K562 (cell line): ENCODE data around the gene COPG2. TPM values are rescaled to one million over a fixed set of nuclear protein-coding genes. Genes with fewer than 3 reads are reported as not detected.
A peak's percentile ranks its signal among the peaks of the same experiment; 100 is the strongest.

Experiments used
- ARID3A ChIP-seq: IDR thresholded peaks from 2 replicates; pipeline ENCODE4 v1.6.1; 2012; ENCODE audit warnings: low read depth, low read length, improper control_type of control experiment, borderline replicate concordance
- CREB3 ChIP-seq: fragments of 450-650 bp; conservative IDR thresholded peaks from 2 replicates; pipeline ENCODE4 v1.6.1; 2016; ENCODE audit warnings: missing genetic modification characterization, low read depth, mild to moderate bottlenecking, missing compliant biosample characterization, moderate library complexity
- ELF1 ChIP-seq: fragments of 200-800 bp; sonication (Bioruptor generic); IDR thresholded peaks from 2 replicates; pipeline ENCODE4 v1.6.1; 2016; ENCODE audit warnings: missing genetic modification characterization, missing compliant biosample characterization
- ELF2 ChIP-seq: fragments of 250-450 bp; sonication (Bioruptor Pico); IDR thresholded peaks from 2 replicates; pipeline ENCODE4 v1.5.0; 2021; ENCODE audit warnings: mild to moderate bottlenecking
- HDAC2 ChIP-seq: fragments of 450-650 bp; IDR thresholded peaks from 2 replicates; pipeline ENCODE4 v1.6.1; 2016; ENCODE audit warnings: mild to moderate bottlenecking
- PPARD ChIP-seq: fragments of 250-450 bp; sonication (Bioruptor Pico); IDR thresholded peaks from 2 replicates; pipeline ENCODE4 v1.8.0; 2022; ENCODE audit warnings: inconsistent platforms, mild to moderate bottlenecking, moderate library complexity
- RCOR1 ChIP-seq, 2 experiments: IDR thresholded peaks; 2 replicates each; pipeline ENCODE4 v1.6.1; 2012; ENCODE audit warnings: low read depth in 2 of 2, low read length in 2 of 2, borderline replicate concordance in 1 of 2, improper control_type of control experiment in 1 of 2
- STAT5B ChIP-seq: fragments of 250-450 bp; sonication (Bioruptor Pico); IDR thresholded peaks from 2 replicates; pipeline ENCODE4 v1.8.0; 2021; ENCODE audit warnings: mild to moderate bottlenecking, inconsistent platforms
- ZNF584 ChIP-seq: fragments of 200-800 bp; sonication (Bioruptor generic); IDR thresholded peaks from 2 replicates; pipeline ENCODE4 v1.6.1; 2016; ENCODE audit warnings: low read depth, mild to moderate bottlenecking, missing genetic modification characterization, missing compliant biosample characterization
- ZSCAN32 ChIP-seq: fragments of 450-650 bp; formaldehyde crosslinking; IDR thresholded peaks from 2 replicates; pipeline ENCODE4 v1.4.0; 2020; ENCODE audit warnings: mild to moderate bottlenecking, moderate library complexity
- polyA plus RNA-seq, 8 experiments: library from polyadenylated mRNA; depleted of rRNA in 4 of 8; stranded (reverse) in 5 of 8; unstranded in 3 of 8; fragments of >200 nt; fragmentation: Nextera tagmentation in 2 of 8; fragmentation: Illumina TruSeq in 1 of 8; extraction: Ambion mirVana in 2 of 8; extraction: Trizol in 1 of 8; gene quantifications; 2 replicates each; pipeline versions ENCODE4 v1.2.1 to v1.2.3, GENCODE V29; 2011 to 2014; ENCODE audit warnings: inconsistent platforms in 1 of 8, missing spikeins in 1 of 8
- total RNA-seq, 7 experiments: library from RNA; depleted of rRNA in 6 of 7; stranded (reverse); fragments of >200 nt in 6 of 7; fragmentation: Illumina TruSeq in 2 of 7; extraction: Trizol in 2 of 7; gene quantifications; 2 replicates each; pipeline versions ENCODE4 v1.2.1 to v1.2.3, GENCODE V29; 2011 to 2021; ENCODE audit warnings: low replicate concordance in 1 of 7
- TF ChIP-seq, protein P1 (sequence below), 2 experiments: fragments of 450-650 bp; conservative IDR thresholded peaks; 2 replicates each; pipeline ENCODE4 v1.6.1; 2017; ENCODE audit warnings: mild to moderate bottlenecking in 2 of 2, moderate library complexity in 2 of 2
- TF ChIP-seq, protein P2 (sequence below): sonication (generic); formaldehyde crosslinking; IDR thresholded peaks from 2 replicates; pipeline ENCODE4 v1.8.1; 2023; ENCODE audit warnings: missing genetic modification reagents, mild to moderate bottlenecking, borderline replicate concordance

The COPG2 gene
- total and polyA plus RNA-seq, 9 of the 15 experiments (the other 6 are each of a cell fraction or from before 2014, with no cell fraction given): 6.6 to 104 (median 32.5) TPM

DNA sequence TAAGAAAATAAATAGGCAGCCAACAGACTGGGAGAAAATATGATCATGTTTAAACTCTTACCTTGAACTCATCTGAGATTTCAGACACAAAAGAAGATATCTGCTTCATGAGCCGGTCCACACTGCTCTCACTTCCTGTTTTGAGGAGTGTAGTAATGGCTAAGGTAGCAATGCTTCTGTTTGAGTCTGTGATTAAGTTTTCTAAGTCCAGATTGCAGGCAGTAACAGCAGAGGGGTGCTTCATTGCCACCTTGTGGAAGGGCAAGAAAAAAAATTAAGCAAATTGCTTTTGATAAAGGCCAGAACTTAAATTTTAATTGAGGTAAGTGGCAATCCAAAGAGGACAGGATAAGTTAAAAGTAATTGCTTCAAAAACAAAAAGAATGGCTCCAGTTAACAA lies 107.6 kb downstream of the COPG2 start (continued):
- no peak for TF ChIP-seq ZSCAN32 (CRISPR knock-in tag)
- TF ChIP-seq PPARD (CRISPR knock-in tag): no peak
- TF ChIP-seq, protein P1, sequence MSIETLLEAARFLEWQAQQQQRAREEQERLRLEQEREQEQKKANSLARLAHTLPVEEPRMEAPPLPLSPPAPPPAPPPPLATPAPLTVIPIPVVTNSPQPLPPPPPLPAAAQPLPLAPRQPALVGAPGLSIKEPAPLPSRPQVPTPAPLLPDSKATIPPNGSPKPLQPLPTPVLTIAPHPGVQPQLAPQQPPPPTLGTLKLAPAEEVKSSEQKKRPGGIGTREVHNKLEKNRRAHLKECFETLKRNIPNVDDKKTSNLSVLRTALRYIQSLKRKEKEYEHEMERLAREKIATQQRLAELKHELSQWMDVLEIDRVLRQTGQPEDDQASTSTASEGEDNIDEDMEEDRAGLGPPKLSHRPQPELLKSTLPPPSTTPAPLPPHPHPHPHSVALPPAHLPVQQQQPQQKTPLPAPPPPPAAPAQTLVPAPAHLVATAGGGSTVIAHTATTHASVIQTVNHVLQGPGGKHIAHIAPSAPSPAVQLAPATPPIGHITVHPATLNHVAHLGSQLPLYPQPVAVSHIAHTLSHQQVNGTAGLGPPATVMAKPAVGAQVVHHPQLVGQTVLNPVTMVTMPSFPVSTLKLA (conservative IDR thresholded peaks at IDR 0.05): no peak; a peak in 1 of 4 replicates
- TF ChIP-seq STAT5B (CRISPR knock-in tag): no peak
- TF ChIP-seq CREB3 (tag): no peak
- TF ChIP-seq ZNF584 (CRISPR knock-in tag): no peak
- no peak for TF ChIP-seq ELF2 (CRISPR knock-in tag)
- TF ChIP-seq ARID3A: 0 out of 2 replicates have a peak, but pooled peaks have one; percentile 47
- peak; percentile 61 to 96; a peak in 3 of 4 replicates for TF ChIP-seq RCOR1 (IDR thresholded peaks at IDR 0.05; ENCODE audit: borderline replicate concordance in 1 of 2, low read depth in 2 of 2, low read length in 2 of 2)
- peak; percentile 70 for TF ChIP-seq ELF1
- 0 out of 2 replicates have a peak, but pooled peaks have one; percentile 34 for TF ChIP-seq HDAC2
- TF ChIP-seq, protein P2, sequence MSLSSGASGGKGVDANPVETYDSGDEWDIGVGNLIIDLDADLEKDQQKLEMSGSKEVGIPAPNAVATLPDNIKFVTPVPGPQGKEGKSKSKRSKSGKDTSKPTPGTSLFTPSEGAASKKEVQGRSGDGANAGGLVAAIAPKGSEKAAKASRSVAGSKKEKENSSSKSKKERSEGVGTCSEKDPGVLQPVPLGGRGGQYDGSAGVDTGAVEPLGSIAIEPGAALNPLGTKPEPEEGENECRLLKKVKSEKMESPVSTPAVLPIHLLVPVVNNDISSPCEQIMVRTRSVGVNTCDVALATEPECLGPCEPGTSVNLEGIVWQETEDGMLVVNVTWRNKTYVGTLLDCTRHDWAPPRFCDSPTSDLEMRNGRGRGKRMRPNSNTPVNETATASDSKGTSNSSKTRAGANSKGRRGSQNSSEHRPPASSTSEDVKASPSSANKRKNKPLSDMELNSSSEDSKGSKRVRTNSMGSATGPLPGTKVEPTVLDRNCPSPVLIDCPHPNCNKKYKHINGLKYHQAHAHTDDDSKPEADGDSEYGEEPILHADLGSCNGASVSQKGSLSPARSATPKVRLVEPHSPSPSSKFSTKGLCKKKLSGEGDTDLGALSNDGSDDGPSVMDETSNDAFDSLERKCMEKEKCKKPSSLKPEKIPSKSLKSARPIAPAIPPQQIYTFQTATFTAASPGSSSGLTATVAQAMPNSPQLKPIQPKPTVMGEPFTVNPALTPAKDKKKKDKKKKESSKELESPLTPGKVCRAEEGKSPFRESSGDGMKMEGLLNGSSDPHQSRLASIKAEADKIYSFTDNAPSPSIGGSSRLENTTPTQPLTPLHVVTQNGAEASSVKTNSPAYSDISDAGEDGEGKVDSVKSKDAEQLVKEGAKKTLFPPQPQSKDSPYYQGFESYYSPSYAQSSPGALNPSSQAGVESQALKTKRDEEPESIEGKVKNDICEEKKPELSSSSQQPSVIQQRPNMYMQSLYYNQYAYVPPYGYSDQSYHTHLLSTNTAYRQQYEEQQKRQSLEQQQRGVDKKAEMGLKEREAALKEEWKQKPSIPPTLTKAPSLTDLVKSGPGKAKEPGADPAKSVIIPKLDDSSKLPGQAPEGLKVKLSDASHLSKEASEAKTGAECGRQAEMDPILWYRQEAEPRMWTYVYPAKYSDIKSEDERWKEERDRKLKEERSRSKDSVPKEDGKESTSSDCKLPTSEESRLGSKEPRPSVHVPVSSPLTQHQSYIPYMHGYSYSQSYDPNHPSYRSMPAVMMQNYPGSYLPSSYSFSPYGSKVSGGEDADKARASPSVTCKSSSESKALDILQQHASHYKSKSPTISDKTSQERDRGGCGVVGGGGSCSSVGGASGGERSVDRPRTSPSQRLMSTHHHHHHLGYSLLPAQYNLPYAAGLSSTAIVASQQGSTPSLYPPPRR (CRISPR knock-in tag): no peak
